IPS-20b (cell line): ENCODE measurements around the gene GP9.
A peak's percentile ranks its signal among the peaks of the same experiment; 100 is the strongest.

Experiments
- H3K27ac ChIP-seq: one replicate; pipeline ENCODE4 v1.5.1; 2013; ENCODE audit warnings: low read length
- H3K27me3 ChIP-seq: 2 replicates; pipeline ENCODE4 v1.6.1; 2013; ENCODE audit warnings: mild to moderate bottlenecking, low read length, inconsistent platforms; ENCODE audit not compliant: insufficient read depth
- H3K36me3 ChIP-seq: 2 replicates; pipeline ENCODE4 v1.6.1; 2013; ENCODE audit warnings: low read depth, mild to moderate bottlenecking, inconsistent platforms, low read length, moderate library complexity; ENCODE audit not compliant: insufficient read depth
- H3K4me1 ChIP-seq: 2 replicates; pipeline ENCODE4 v1.6.1; 2013; ENCODE audit warnings: mild to moderate bottlenecking, control low read depth, inconsistent platforms, low read length, moderate library complexity; ENCODE audit not compliant: insufficient read depth
- H3K4me3 ChIP-seq: 2 replicates; pipeline ENCODE4 v1.5.1; 2013; ENCODE audit warnings: mild to moderate bottlenecking, low read length, inconsistent platforms
- H3K9ac ChIP-seq: 2 replicates; pipeline ENCODE4 v1.6.1; 2013; ENCODE audit warnings: low read depth, mild to moderate bottlenecking, inconsistent platforms, low read length, moderate library complexity
- H3K9me3 ChIP-seq: 2 replicates; pipeline ENCODE4 v1.6.1; 2013; ENCODE audit warnings: mild to moderate bottlenecking, low read depth, low read length, inconsistent platforms; ENCODE audit not compliant: insufficient read depth

GP9 gene

DNA sequence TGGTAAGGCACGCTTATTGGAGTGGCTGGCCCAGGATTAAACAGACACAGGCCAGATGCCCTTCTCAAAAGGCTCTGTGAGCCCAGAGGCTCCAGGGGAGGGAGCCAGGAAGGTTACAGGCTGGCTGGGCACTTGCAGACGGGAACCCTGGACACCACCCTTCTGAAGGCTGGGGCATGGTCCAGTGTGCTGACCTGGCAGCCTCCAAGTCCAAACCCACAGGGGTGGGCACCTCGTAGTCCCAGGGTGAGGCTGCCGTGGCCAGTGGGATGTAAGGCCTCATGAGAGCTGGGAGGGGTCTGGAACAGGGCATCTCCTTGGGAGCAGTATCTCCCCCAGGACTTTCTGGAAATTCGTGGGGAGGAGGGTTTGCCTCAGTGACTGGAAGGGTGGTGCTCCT is 39.9 kb upstream of the GP9 start:
- Histone ChIP-seq H3K4me3 (no peak overlapping the region), H3K27me3 (peaks cover 21% of the 10 kb centered on the region), H3K9me3 (no peaks in the 10 kb centered on the region), H3K4me1 (no peaks in the 10 kb centered on the region), H3K27ac (no peak overlapping the region), H3K36me3 (no peaks in the 10 kb centered on the region), H3K9ac (no peak overlapping the region)

DNA sequence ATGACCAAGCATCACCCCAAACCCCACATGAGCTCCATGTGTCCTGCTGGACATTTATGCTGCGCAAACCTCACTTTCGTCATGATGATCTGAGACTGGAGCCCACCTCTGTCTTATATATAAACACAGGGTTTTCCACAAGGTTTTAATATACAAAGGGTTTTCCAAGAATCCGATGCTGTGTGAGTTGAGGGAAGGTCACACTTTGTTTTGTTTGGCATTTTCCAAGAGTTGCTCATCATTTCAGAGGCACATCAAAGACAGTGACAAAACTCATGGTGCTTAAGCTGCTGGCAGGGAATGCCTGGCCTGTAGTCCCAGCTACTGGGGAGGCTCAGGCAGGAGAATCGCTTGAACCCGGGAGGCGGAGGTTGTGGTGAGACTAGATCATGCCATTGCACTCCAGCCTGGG is 39.4 kb upstream of the GP9 start:
- Histone ChIP-seq H3K36me3 (no peaks in the 10 kb centered on the region), H3K9ac (no peak overlapping the region), H3K9me3 (no peaks in the 10 kb centered on the region), H3K4me1 (no peaks in the 10 kb centered on the region), H3K27ac (no peak overlapping the region), H3K4me3 (no peak overlapping the region), H3K27me3 (peaks cover 25% of the 10 kb centered on the region)

DNA sequence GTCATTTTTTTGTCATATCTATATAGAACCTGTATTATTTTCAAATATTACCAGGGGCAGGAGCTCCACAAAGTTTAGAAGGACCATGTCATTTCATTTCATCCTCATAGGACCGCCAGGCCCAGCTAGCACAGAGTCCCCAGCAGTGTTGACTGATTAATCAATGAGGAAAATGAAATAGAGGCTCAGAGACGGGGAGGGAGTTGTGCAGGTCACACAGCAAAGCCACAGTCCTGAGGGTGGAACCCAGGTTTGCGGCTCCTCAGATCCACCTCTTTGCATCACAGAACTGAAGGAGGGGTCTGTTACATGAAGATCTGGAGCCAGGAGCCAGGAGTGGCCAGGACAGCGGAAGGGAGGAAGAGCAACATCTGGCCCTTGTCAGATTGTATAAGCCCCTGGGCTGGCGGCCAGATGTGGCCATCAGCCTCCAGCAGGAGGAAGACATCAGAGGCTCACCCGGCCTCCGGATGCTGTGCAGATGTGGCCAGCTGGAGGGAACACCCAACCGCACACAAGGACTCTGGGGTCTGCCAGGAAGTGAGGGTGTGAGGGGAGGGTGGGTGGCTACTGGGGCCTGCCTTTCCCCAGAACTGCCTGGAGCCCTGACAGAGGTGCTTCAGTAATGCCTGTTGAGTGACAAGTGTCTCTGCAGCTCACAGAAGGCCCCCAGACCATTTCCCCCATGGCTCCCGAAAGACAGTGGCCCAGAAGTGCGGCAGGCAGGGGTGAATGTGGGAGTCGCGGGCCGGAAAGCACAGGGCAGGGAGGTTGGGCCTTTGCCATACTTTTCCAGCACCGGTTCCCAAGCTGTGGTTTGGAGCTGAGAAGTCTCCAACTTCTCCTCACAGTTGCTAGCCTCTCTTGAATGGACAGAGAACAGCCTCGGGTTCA is 38.2 kb upstream of the GP9 start:
- Histone ChIP-seq H3K27me3 (peaks cover 34% of the 10 kb centered on the region), H3K9ac (no peak overlapping the region), H3K27ac (no peak overlapping the region)

DNA sequence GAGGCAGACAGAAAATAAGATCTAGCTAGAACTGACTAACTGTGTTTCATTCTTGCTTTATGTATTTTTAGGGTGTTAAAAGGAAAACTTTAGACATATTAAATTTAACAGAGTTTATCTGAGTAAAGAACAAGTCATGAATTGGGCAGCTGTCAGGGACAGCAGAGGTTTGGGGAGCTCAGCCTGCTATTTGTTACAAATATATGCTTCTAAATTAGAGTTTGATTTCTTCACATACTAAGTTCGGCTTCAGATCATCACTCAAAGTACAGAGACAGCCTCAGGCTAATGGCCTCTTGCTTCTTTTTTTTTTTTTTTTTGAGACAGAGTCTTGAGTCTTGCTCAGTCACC is 37.6 kb upstream of the GP9 start:
- H3K27ac ChIP-seq, result no peak overlapping the region
- no peaks in the 10 kb centered on the region for H3K9me3 ChIP-seq
- no peaks in the 10 kb centered on the region for H3K36me3 ChIP-seq
- H3K27me3 ChIP-seq, result peaks cover 34% of the 10 kb centered on the region
- no peaks in the 10 kb centered on the region for H3K4me1 ChIP-seq
- no peak overlapping the region for H3K9ac ChIP-seq
- no peak overlapping the region for H3K4me3 ChIP-seq

More for the DNA sequence above, 38.2 kb upstream of the GP9 start:
- no peaks in the 10 kb centered on the region for H3K4me1 ChIP-seq
- no peaks in the 10 kb centered on the region for H3K36me3 ChIP-seq
- no peak overlapping the region for H3K4me3 ChIP-seq
- no peaks in the 10 kb centered on the region for H3K9me3 ChIP-seq

DNA sequence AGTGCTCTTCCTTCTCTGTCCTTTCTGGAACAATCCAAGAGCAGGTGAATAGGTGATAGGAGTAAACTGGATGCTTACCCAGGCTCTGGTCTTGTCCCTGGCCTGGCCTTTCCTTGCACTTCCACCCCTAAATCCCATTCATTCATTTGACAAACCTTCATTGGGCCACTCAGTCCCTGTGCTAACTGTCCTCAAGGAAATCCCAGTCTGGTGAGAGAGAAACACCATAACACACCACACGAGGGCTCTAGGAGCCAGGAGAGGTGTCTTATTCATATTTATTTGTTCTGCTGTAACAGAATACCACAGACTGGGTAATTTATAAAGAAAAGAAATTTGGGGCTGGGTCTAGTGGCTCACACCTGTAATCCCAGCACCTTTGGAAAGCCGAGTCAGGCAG is 36.7 kb upstream of the GP9 start:
- Histone ChIP-seq H3K4me3 (no peak overlapping the region), H3K27me3 (peaks cover 28% of the 10 kb centered on the region)

DNA sequence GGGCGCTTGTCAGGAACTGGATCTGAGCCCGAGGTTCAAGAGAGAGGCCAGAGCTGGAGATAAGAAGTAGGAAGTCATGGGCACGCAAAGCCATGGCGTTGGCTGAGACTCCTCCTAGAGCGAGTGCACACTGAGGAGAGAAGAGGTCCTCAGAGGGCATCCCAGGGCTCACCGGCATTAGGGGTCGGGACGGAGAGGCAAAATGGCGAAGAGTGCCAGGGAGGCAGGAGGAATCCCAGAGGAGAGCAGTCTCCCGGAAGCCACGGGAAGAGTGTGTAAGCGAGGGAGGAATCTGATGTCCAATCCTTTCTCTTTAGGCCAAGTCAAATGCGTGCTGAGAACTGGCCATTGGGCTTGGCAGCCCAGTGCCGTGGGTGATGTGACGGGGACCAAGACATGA is 35.5 kb upstream of the GP9 start:
- Histone ChIP-seq H3K36me3 (no peaks in the 10 kb centered on the region), H3K4me1 (no peaks in the 10 kb centered on the region), H3K9me3 (no peaks in the 10 kb centered on the region), H3K27me3 (peaks cover 25% of the 10 kb centered on the region), H3K27ac (no peak overlapping the region), H3K9ac (no peak overlapping the region), H3K4me3 (no peak overlapping the region)

More for the DNA sequence above, 36.7 kb upstream of the GP9 start:
- Histone ChIP-seq H3K9ac (no peak overlapping the region), H3K4me1 (no peaks in the 10 kb centered on the region), H3K36me3 (no peaks in the 10 kb centered on the region), H3K27ac (no peak overlapping the region), H3K9me3 (no peaks in the 10 kb centered on the region)

DNA sequence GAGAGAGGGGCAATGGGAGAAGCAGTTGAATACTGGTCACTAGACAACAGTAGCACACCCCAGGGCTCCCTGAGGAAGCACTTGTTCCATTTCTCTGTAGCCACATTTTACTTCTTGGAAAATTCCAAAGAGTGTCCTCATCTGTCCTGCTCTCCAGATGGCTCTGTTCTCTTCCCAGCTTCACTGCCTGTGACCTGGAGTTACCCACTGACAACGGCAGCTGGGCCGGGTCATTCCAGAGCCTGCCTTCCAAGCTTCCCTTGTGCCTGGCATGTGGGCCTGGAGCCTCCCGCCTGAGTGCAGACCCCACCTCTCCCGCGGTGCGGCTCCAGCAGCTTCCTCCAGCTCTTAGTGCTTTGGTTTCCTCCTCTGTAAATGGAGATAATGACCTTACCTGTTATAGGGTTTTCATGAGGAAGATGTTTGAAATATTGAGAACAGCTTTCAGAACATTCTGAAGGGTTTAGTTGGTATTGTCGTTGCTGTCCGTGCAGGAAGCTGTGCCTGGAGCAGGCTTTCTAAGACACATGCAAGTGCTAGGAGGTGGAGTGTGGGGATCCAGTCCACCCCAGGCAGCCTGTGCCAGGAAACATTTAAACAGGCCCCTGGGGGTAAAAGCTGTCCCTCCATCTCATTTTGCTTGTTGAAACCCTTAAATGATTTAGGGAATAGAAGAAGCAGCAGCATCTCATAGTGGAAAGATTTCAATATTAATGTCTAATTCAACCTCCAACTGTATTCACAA is 34.7 kb upstream of the GP9 start:
- peaks cover 25% of the 10 kb centered on the region for H3K27me3 ChIP-seq
- H3K4me3 ChIP-seq, result no peak overlapping the region
- H3K27ac ChIP-seq, result no peak overlapping the region
- no peaks in the 10 kb centered on the region for H3K4me1 ChIP-seq
- H3K9ac ChIP-seq, result no peak overlapping the region
- no peaks in the 10 kb centered on the region for H3K9me3 ChIP-seq
- H3K36me3 ChIP-seq, result no peaks in the 10 kb centered on the region

DNA sequence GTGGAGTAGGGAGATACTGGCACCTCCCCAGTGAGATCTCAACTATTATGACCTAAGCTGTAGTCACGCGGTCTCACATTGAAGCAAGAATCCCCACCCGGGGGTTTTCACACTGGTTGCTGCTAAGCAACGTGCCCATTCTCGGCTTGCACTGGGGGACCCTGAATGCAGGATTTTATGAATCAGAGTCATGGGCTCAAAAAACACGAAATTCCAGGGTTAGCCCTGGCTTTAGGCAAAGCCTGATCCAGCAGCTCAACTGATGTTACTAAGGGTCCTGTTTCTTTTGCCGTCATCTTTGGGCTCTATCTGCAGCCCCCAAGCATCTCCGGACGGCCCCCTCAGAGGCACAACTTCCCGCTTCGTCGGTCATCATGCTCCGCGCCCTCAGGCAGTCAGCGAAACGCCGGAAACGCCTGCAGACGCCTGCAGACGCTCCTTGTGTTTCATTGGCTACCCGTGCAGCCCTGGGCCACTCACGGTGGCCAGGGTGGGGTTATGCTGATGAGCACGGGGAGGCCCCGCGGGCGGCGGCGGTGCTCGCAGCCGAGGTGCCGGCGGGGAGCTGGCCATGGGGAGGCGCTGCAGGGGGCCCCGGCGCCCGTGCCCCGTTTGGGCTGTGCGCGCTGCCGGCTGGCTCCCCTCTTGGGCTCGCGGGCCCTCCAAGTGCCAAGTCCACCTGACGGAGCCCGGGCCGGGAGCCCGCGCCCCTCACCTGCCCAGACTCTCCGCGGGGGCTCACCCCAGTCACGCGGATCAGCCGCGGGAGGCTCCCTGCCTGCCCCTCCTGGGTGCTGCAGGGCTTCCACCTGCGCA is 33.6 kb upstream of the GP9 start:
- Histone ChIP-seq H3K27ac (no peak overlapping the region), H3K4me3 (peak overlapping the region; percentile 41; the same call in 1 of the 2 replicates), H3K9ac (no peak overlapping the region)

DNA sequence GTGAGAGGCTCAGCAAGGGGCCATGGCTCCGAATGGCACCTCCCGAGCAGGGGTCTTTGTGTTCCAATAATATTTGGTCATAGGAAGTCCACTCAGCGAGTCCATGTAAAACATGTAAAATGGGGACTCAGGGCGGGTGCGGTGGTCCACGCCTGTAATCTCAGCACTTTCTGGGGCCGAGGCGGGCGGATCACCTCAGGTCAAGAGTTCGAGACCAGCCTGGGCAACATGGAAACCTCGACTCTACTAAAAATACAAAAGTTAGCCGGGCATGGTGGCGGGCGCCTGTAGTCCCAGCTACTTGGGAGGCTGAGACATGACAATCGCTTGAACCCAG is 33.1 kb upstream of the GP9 start:
- Histone ChIP-seq H3K4me1 (no peaks in the 10 kb centered on the region), H3K27me3 (peaks cover 25% of the 10 kb centered on the region), H3K27ac (no peak overlapping the region), H3K9me3 (no peaks in the 10 kb centered on the region), H3K9ac (no peak overlapping the region), H3K4me3 (peak overlapping the region; percentile 41; the same call in 1 of the 2 replicates), H3K36me3 (no peaks in the 10 kb centered on the region)

More for the DNA sequence above, 33.6 kb upstream of the GP9 start:
- no peaks in the 10 kb centered on the region for H3K36me3 ChIP-seq
- H3K4me1 ChIP-seq, result no peaks in the 10 kb centered on the region
- no peaks in the 10 kb centered on the region for H3K9me3 ChIP-seq
- H3K27me3 ChIP-seq, result peaks cover 25% of the 10 kb centered on the region

DNA sequence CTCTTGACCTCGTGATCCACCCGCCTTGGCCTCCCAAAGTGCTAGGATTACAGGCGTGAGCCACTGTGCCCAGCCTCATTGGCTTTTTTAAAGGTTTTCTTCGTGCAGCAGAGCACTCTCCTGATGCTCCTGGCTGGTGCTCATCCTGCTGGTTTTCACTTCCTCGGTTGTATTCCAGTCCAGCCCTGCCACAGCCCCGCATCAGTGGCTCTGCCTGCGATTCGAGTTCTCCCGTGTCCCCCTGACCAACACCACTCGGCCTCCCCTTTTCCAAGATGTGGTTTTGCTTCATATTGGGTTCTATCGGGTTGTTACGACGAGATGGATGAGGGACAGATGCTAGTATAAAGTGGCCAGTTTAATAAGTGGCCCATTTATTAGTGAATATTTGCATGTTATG is 31.7 kb upstream of the GP9 start:
- H3K36me3 ChIP-seq, result no peaks in the 10 kb centered on the region
- H3K27ac ChIP-seq, result no peak overlapping the region
- no peaks in the 10 kb centered on the region for H3K4me1 ChIP-seq
- no peak overlapping the region for H3K9ac ChIP-seq
- H3K9me3 ChIP-seq, result no peaks in the 10 kb centered on the region
- no peak overlapping the region for H3K4me3 ChIP-seq
- H3K27me3 ChIP-seq, result peaks cover 25% of the 10 kb centered on the region

DNA sequence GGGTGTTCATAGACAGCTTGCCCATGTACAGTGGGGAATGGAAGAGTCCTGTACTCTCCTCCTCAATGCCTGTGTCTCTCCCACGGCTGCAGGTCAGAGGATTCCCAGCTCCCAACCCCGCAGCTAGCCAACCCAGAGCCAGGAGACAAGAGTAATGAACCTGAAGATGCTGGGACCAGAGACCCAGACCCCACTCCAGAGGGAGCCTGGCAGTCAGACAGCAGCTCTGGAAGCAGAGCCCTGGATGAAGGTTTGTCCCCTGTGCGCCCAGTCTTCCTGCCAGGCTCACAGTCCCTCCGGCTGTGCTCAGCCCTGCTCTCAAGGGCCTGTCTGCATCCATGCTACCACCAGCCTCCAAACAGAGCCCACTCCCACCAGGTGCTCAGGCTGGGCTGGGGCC is 30.0 kb upstream of the GP9 start:
- Histone ChIP-seq H3K27ac (no peak overlapping the region), H3K4me1 (no peaks in the 10 kb centered on the region), H3K9me3 (no peaks in the 10 kb centered on the region), H3K4me3 (no peak overlapping the region), H3K27me3 (peaks cover 14% of the 10 kb centered on the region), H3K9ac (no peak overlapping the region), H3K36me3 (no peaks in the 10 kb centered on the region)
